Measurements from ENCODE around the gene TRNP1. TPM values are rescaled to one million over a fixed set of nuclear protein-coding genes. Genes with fewer than 3 reads are reported as not detected.
A peak's percentile ranks its signal among the peaks of the same experiment; 100 is the strongest.

Gene TRNP1
- total and polyA plus RNA-seq, 3 experiments from 2014 or later: 0.73 to 1.2 TPM; not detected in 1

DNA sequence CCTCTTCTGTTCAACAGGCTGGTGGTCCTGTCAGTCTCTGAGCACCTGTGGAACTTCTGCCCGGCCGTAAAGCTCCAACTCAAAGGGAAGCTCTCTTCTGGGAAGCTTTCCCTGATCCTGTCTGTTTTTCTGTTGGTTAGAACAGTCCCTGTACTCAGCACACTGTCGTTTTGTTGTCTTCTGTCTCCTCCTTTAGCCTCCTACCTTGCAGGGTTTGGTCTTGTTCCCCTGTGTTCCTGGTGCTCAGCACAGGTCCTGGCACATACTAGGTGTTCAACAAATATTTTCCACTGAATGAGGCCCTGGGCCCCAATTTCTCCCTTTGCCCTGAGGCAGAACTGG is 32.9 kb upstream of the TRNP1 start:
- ChIA-PET POLR2A (no interaction called here), CTCF (interaction anchor here (1.5 kb wide), 1 partner anchor 37 kb away, joined by 6 read pairs; no protein-coding TSS in a partner anchor)
- H3K36me3 ChIP-seq (ENCODE audit: insufficient read depth, low read length): no peaks in the 10 kb centered on the region
- peaks cover 14 to 33% of the 10 kb centered on the region in 2 donors for H3K27me3 Mint-ChIP-seq
- H3K4me1 Mint-ChIP-seq: peaks cover 6 to 17% (median 8%) of the 10 kb centered on the region in 3 donors
- H3K36me3 Mint-ChIP-seq: peaks cover 2 to 10% (median 3%) of the 10 kb centered on the region in 3 donors
- peak overlapping the region in 5 of 8 donors; percentile 40 to 87 (median 69) for H3K27ac Mint-ChIP-seq
- peak overlapping the region; percentile 51 for H3K4me3 ChIP-seq (ENCODE audit: low read length)
- H3K27ac ChIP-seq (ENCODE audit: low read depth, low read length): no peak overlapping the region
- H3K4me3 Mint-ChIP-seq: peak overlapping the region; percentile 76 to 94 (median 84)
- H3K9me3 ChIP-seq (ENCODE audit: low read length): no peaks in the 10 kb centered on the region
- H3K9me3 Mint-ChIP-seq: peaks cover 0 to 4% (median 0%) of the 10 kb centered on the region in 5 donors
- H3K27me3 ChIP-seq (ENCODE audit: insufficient read depth, low read length, poor library complexity, severe bottlenecking): no peaks in the 10 kb centered on the region
- no peak for DNase-seq
- H3K4me1 ChIP-seq (ENCODE audit: insufficient read depth, low read length): peaks cover 6% of the 10 kb centered on the region

DNA sequence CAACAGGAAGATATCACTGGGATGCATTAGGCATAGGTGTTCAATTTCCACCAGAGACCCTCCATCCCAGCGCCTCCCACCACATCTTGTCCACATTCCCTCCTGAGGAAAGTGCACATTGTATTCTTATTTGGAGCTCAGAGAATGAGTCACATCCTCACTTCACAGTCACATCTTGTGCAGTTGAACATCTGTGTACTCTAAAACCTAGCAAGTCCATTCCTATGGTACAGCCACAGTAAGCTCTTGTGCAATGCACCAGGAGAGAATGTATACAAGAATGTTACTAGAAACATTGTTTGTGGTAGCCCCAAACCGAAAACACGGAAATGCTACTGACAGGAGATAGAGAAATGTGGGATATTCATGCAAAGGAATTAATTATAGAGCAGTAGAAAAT is 31.7 kb upstream of the TRNP1 start:
- Histone ChIP-seq H3K27ac (ENCODE audit: low read depth, low read length) (no peak overlapping the region), H3K4me3 (ENCODE audit: low read length) (no peak overlapping the region), H3K36me3 (ENCODE audit: insufficient read depth, low read length) (no peaks in the 10 kb centered on the region), H3K4me1 (ENCODE audit: insufficient read depth, low read length) (peaks cover 6% of the 10 kb centered on the region), H3K27me3 (ENCODE audit: insufficient read depth, low read length, poor library complexity, severe bottlenecking) (no peaks in the 10 kb centered on the region), H3K9me3 (ENCODE audit: low read length) (no peaks in the 10 kb centered on the region)
- peaks cover 6 to 17% (median 8%) of the 10 kb centered on the region in 3 donors for H3K4me1 Mint-ChIP-seq
- H3K27me3 Mint-ChIP-seq: peaks cover 15 to 39% of the 10 kb centered on the region in 2 donors
- H3K9me3 Mint-ChIP-seq: no peaks in the 10 kb centered on the region
- DNase-seq: no peak
- POLR2A ChIA-PET: no interaction called here
- no peak overlapping the region for H3K27ac Mint-ChIP-seq
- CTCF ChIA-PET: interaction anchor here (0.7 kb wide), 1 partner anchor 37 kb away, joined by 3 read pairs; no protein-coding TSS in a partner anchor
- H3K36me3 Mint-ChIP-seq: peaks cover 0 to 3% (median 2%) of the 10 kb centered on the region in 3 donors
- peak overlapping the region in 2 of 7 donors; percentile 24 to 94 for H3K4me3 Mint-ChIP-seq

DNA sequence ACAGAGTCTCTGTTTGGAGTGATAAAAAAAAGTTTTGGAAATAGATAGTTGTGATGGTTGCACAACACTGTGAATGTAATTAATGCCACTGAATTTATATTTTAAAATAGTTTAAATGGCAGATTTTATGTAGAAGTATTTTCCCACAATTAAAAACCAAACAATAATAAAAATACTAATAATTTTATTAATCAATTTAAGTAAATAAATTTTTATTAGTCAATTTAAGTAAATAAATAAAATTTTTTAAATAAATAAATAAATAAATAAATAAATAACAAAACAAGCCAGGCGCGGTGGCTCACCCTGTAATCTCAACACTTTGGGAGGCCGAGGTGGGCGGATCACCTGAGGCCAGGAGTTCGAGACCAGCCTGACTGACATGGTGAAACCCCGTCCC is 28.3 kb upstream of the TRNP1 start:
- H3K4me3 ChIP-seq (ENCODE audit: low read length): no peak overlapping the region
- H3K27ac ChIP-seq (ENCODE audit: low read depth, low read length): no peak overlapping the region
- Mint-ChIP-seq H3K4me3 (no peak overlapping the region), H3K4me1 (peaks cover 5 to 7% (median 6%) of the 10 kb centered on the region in 3 donors), H3K27ac (no peak overlapping the region), H3K27me3 (peaks cover 12 to 46% of the 10 kb centered on the region in 2 donors), H3K36me3 (peaks cover 0 to 2% (median 2%) of the 10 kb centered on the region in 3 donors), H3K9me3 (no peaks in the 10 kb centered on the region)
- no peak for DNase-seq
- no peaks in the 10 kb centered on the region for H3K27me3 ChIP-seq (ENCODE audit: insufficient read depth, low read length, poor library complexity, severe bottlenecking)
- CTCF ChIA-PET: interaction anchor here (1.0 kb wide), 1 partner anchor 81 kb away, joined by 4 read pairs; no protein-coding TSS in a partner anchor
- POLR2A ChIA-PET: no interaction called here
- no peaks in the 10 kb centered on the region for H3K4me1 ChIP-seq (ENCODE audit: insufficient read depth, low read length)
- H3K9me3 ChIP-seq (ENCODE audit: low read length): no peaks in the 10 kb centered on the region
- H3K36me3 ChIP-seq (ENCODE audit: insufficient read depth, low read length): no peaks in the 10 kb centered on the region

DNA sequence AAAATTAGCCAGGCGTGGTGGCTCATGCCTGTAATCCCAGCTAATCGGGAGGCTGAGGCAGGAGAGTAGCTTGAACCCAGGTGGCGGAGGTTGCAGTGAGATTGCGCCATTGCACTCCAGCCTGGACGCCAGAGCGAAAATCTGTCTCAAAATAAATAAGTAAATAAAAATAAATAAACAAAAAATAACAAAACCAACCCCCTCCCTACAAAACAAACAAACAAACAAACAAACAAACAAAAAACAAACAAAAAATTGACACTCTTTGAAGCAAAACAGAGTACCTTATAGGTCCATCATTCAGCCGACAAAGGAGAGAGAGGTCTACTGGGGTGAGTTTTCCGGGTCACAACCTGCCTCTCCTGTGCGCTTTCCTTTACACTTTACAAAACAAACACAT is 27.9 kb upstream of the TRNP1 start:
- H3K4me1 Mint-ChIP-seq: peaks cover 2 to 3% (median 3%) of the 10 kb centered on the region in 3 donors
- H3K9me3 Mint-ChIP-seq: no peaks in the 10 kb centered on the region
- Histone ChIP-seq H3K9me3 (ENCODE audit: low read length) (no peaks in the 10 kb centered on the region), H3K36me3 (ENCODE audit: insufficient read depth, low read length) (no peaks in the 10 kb centered on the region), H3K27ac (ENCODE audit: low read depth, low read length) (no peak overlapping the region), H3K4me1 (ENCODE audit: insufficient read depth, low read length) (no peaks in the 10 kb centered on the region), H3K27me3 (ENCODE audit: insufficient read depth, low read length, poor library complexity, severe bottlenecking) (no peaks in the 10 kb centered on the region), H3K4me3 (ENCODE audit: low read length) (no peak overlapping the region)
- peaks cover 11 to 48% of the 10 kb centered on the region in 2 donors for H3K27me3 Mint-ChIP-seq
- no peak for DNase-seq
- H3K27ac Mint-ChIP-seq: no peak overlapping the region
- CTCF ChIA-PET: interaction anchor here (1.0 kb wide), 1 partner anchor 80 kb away, joined by 4 read pairs; no protein-coding TSS in a partner anchor
- peaks cover 0 to 2% (median under 1%) of the 10 kb centered on the region in 3 donors for H3K36me3 Mint-ChIP-seq
- H3K4me3 Mint-ChIP-seq: no peak overlapping the region
- POLR2A ChIA-PET: no interaction called here

DNA sequence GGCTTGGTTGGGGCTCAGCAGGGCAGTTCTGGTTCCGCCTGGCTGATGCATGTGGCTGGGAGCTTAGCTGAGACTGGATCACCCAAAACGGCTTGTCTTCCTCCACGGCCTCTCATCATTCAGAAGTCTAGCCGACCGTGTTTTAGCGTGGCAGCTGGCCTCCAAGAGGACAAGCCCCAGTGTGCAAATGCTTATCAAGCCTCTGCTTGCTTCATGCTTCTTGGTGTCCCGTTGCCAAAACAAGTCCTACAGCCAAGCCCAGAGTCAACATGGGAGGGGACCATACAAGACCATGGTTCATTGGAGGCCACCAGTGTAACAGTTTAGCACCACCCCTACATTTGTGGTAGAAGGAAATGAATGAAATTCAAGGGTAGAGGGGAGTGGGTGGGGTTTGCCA is 22.7 kb upstream of the TRNP1 start:
- ChIA-PET CTCF (no interaction called here), POLR2A (no interaction called here)
- H3K4me3 Mint-ChIP-seq: no peak overlapping the region
- H3K4me1 Mint-ChIP-seq: no peaks in the 10 kb centered on the region
- peaks cover 0 to 2% (median 0%) of the 10 kb centered on the region in 3 donors for H3K36me3 Mint-ChIP-seq
- Histone ChIP-seq H3K4me1 (ENCODE audit: insufficient read depth, low read length) (no peaks in the 10 kb centered on the region), H3K4me3 (ENCODE audit: low read length) (no peak overlapping the region), H3K9me3 (ENCODE audit: low read length) (no peaks in the 10 kb centered on the region), H3K27me3 (ENCODE audit: insufficient read depth, low read length, poor library complexity, severe bottlenecking) (no peaks in the 10 kb centered on the region), H3K27ac (ENCODE audit: low read depth, low read length) (no peak overlapping the region), H3K36me3 (ENCODE audit: insufficient read depth, low read length) (no peaks in the 10 kb centered on the region)
- no peak for DNase-seq
- H3K27ac Mint-ChIP-seq: peak overlapping the region in 1 of 8 donors; percentile 54
- no peaks in the 10 kb centered on the region for H3K9me3 Mint-ChIP-seq
- peaks cover 2 to 26% of the 10 kb centered on the region in 2 donors for H3K27me3 Mint-ChIP-seq

- DNase-seq: no peak
- ChIA-PET CTCF (no interaction called here), POLR2A (no interaction called here)
- no peaks in the 10 kb centered on the region for H3K9me3 Mint-ChIP-seq
- Histone ChIP-seq H3K4me1 (ENCODE audit: insufficient read depth, low read length) (no peaks in the 10 kb centered on the region), H3K4me3 (ENCODE audit: low read length) (no peak overlapping the region), H3K36me3 (ENCODE audit: insufficient read depth, low read length) (no peaks in the 10 kb centered on the region), H3K9me3 (ENCODE audit: low read length) (no peaks in the 10 kb centered on the region), H3K27me3 (ENCODE audit: insufficient read depth, low read length, poor library complexity, severe bottlenecking) (no peaks in the 10 kb centered on the region), H3K27ac (ENCODE audit: low read depth, low read length) (no peak overlapping the region)
- peaks cover 3 to 21% of the 10 kb centered on the region in 2 donors for H3K27me3 Mint-ChIP-seq
- H3K4me3 Mint-ChIP-seq: no peak overlapping the region
- peak overlapping the region in 1 of 8 donors; percentile 80 for H3K27ac Mint-ChIP-seq
- peaks cover 0 to 2% (median 0%) of the 10 kb centered on the region in 3 donors for H3K36me3 Mint-ChIP-seq
- no peaks in the 10 kb centered on the region for H3K4me1 Mint-ChIP-seq
These were observed 21.9 kb upstream of the TRNP1 start for GRCh38 chr1:26971590-26971989.

DNA sequence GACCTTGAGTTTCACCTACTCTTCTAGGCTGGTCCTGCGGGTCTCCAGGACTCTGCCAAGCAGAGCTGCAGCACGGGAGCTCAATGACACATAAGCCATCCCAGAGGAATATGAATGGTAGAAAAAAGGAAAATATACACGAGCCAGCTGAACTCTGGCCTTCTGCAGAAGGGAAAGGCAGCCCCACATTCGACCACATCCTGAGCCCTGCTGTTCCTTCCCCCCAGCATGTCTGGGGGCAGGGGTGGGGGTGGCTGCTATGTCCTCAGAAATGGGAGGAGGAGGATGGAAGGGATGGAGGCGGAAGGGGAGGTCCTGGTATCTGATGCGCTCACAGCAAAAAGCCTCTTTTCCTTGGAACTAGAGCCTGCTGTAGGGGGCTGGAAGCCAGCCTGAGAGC is 21.1 kb upstream of the TRNP1 start:
- Mint-ChIP-seq H3K27ac (peak overlapping the region in 2 of 8 donors; percentile 47 to 71), H3K27me3 (peaks cover 2 to 18% of the 10 kb centered on the region in 2 donors), H3K4me1 (no peaks in the 10 kb centered on the region), H3K4me3 (no peak overlapping the region), H3K9me3 (no peaks in the 10 kb centered on the region), H3K36me3 (peaks cover 0 to 2% (median 0%) of the 10 kb centered on the region in 3 donors)
- ChIA-PET POLR2A (no interaction called here), CTCF (no interaction called here)
- no peaks in the 10 kb centered on the region for H3K36me3 ChIP-seq (ENCODE audit: insufficient read depth, low read length)
- DNase-seq: no peak
- no peaks in the 10 kb centered on the region for H3K27me3 ChIP-seq (ENCODE audit: insufficient read depth, low read length, poor library complexity, severe bottlenecking)
- H3K9me3 ChIP-seq (ENCODE audit: low read length): no peaks in the 10 kb centered on the region
- H3K4me3 ChIP-seq (ENCODE audit: low read length): no peak overlapping the region
- no peak overlapping the region for H3K27ac ChIP-seq (ENCODE audit: low read depth, low read length)
- no peaks in the 10 kb centered on the region for H3K4me1 ChIP-seq (ENCODE audit: insufficient read depth, low read length)

GRCh38 chr1:26972821-26973220 is 20.7 kb upstream of the TRNP1 start:
- DNase-seq: no peak
- no peaks in the 10 kb centered on the region for H3K27me3 ChIP-seq (ENCODE audit: insufficient read depth, low read length, poor library complexity, severe bottlenecking)
- H3K4me1 ChIP-seq (ENCODE audit: insufficient read depth, low read length): no peaks in the 10 kb centered on the region
- no peaks in the 10 kb centered on the region for H3K9me3 Mint-ChIP-seq
- H3K4me1 Mint-ChIP-seq: no peaks in the 10 kb centered on the region
- no peak overlapping the region for H3K27ac Mint-ChIP-seq
- no peak overlapping the region for H3K27ac ChIP-seq (ENCODE audit: low read depth, low read length)
- CTCF ChIA-PET: no interaction called here
- H3K4me3 ChIP-seq (ENCODE audit: low read length): no peak overlapping the region
- H3K36me3 ChIP-seq (ENCODE audit: insufficient read depth, low read length): no peaks in the 10 kb centered on the region
- H3K27me3 Mint-ChIP-seq: peaks cover 3 to 15% of the 10 kb centered on the region in 2 donors
- peaks cover 0 to 2% (median 0%) of the 10 kb centered on the region in 3 donors for H3K36me3 Mint-ChIP-seq
- POLR2A ChIA-PET: no interaction called here
- H3K9me3 ChIP-seq (ENCODE audit: low read length): no peaks in the 10 kb centered on the region
- H3K4me3 Mint-ChIP-seq: no peak overlapping the region

All from CD8-positive, alpha-beta memory T cell (primary cell).